NCI-H2081 (cell line): ENCODE data around the gene MUC2.
"Not testable (repeated sequence)": the region's sequence is repeated elsewhere in the genome, so short reads cannot be mapped to it uniquely, and the experiment has no call there.

ENCODE experiments used
- DNase-seq, 2 experiments: peaks; one replicate each; lab custom pipeline; 2025; lab: John Stamatoyannopoulos, UW

The MUC2 gene

GRCh38 chr11:1106387-1106786 is 31.7 kb downstream of the MUC2 start:
- DNase-seq, result no peak

- DNase-seq, result no peak
These were observed 32.9 kb downstream of the MUC2 start for GRCh38 chr11:1107316-1108245.

- DNase-seq, result no peak
These were observed 33.7 kb downstream of the MUC2 start for GRCh38 chr11:1108246-1108900.

GRCh38 chr11:1109101-1109917 is 34.6 kb downstream of the MUC2 start:
- DNase-seq, result no peak

GRCh38 chr11:1109918-1110705 is 35.4 kb downstream of the MUC2 start:
- no peak for DNase-seq

- no peak for DNase-seq
These were observed 37.0 kb downstream of the MUC2 start for GRCh38 chr11:1111545-1112212.

- DNase-seq, result no peak
These were observed 37.9 kb downstream of the MUC2 start for GRCh38 chr11:1112351-1113191.

- DNase-seq, result no peak
These were observed 38.9 kb downstream of the MUC2 start for GRCh38 chr11:1113405-1114201.

- not testable (repeated sequence) for DNase-seq
These were observed 40.6 kb downstream of the MUC2 start for GRCh38 chr11:1115292-1115691.

- no peak for DNase-seq
These were observed 41.4 kb downstream of the MUC2 start for GRCh38 chr11:1116104-1116503.

- no peak for DNase-seq
These were observed 42.2 kb downstream of the MUC2 start for GRCh38 chr11:1116666-1117390.

GRCh38 chr11:1117992-1118391 is 43.3 kb downstream of the MUC2 start:
- no peak for DNase-seq

- no peak for DNase-seq
These were observed 44.3 kb downstream of the MUC2 start for GRCh38 chr11:1118755-1119603.

- no peak for DNase-seq
These were observed 45.0 kb downstream of the MUC2 start for GRCh38 chr11:1119604-1120146.

GRCh38 chr11:1120532-1121330 is 46.1 kb downstream of the MUC2 start:
- DNase-seq, result no peak

GRCh38 chr11:1121331-1121812 is 46.7 kb downstream of the MUC2 start:
- no peak for DNase-seq
